Stimulated activated CD4-positive, alpha-beta T cell treated with anti-CD3 and anti-CD28 coated beads, Interleukin-15, amount 100 ng/mL, for 24 hours (primary cell): ENCODE data around the gene EIF3K.
A peak's percentile ranks its signal among the peaks of the same experiment; 100 is the strongest.
"Not testable (repeated sequence)": the region's sequence is repeated elsewhere in the genome, so short reads cannot be mapped to it uniquely, and the experiment has no call there.

Experiments
- DNase-seq: peaks from one replicate; pipeline ENCODE4 v3.0.0-alpha.2; 2020

Gene EIF3K

GRCh38 chr19:38618590-38619360, at the start of gene EIF3K:
EIF3K (plus strand) TSS chr19:38619188; CDS start chr19:38619269, 81 bp downstream.
- peak; percentile 99 for DNase-seq

- DNase-seq, result no peak
Observed at GRCh38 chr19:38569368-38569983, 49.5 kb upstream of the EIF3K start.

- no peak for DNase-seq
Observed at GRCh38 chr19:38571682-38572081, 47.3 kb upstream of the EIF3K start.

GRCh38 chr19:38577826-38578225, 41.2 kb upstream of the EIF3K start:
- DNase-seq, result no peak

GRCh38 chr19:38579304-38579703, 39.7 kb upstream of the EIF3K start:
- DNase-seq, result not testable (repeated sequence)

- no peak for DNase-seq
Observed at GRCh38 chr19:38580080-38580479, 38.9 kb upstream of the EIF3K start.

GRCh38 chr19:38583219-38583984, 35.6 kb upstream of the EIF3K start:
- DNase-seq, result no peak

- DNase-seq, result no peak
Observed at GRCh38 chr19:38583985-38584305, 35.0 kb upstream of the EIF3K start.

GRCh38 chr19:38587562-38587961, 31.4 kb upstream of the EIF3K start:
- DNase-seq, result no peak

- no peak for DNase-seq
Observed at GRCh38 chr19:38588041-38588440, 30.9 kb upstream of the EIF3K start.

- DNase-seq, result no peak
Observed at GRCh38 chr19:38592940-38593339, 26.0 kb upstream of the EIF3K start.

GRCh38 chr19:38596057-38596981, 22.7 kb upstream of the EIF3K start:
- peak; percentile 56 for DNase-seq

- DNase-seq, result no peak
Observed at GRCh38 chr19:38597075-38597474, 21.9 kb upstream of the EIF3K start.

GRCh38 chr19:38599722-38600121, 19.3 kb upstream of the EIF3K start:
- DNase-seq, result no peak

- DNase-seq, result not testable (repeated sequence)
Observed at GRCh38 chr19:38602856-38603255, 16.1 kb upstream of the EIF3K start.

GRCh38 chr19:38606131-38606530, 12.9 kb upstream of the EIF3K start:
- DNase-seq, result no peak

- no peak for DNase-seq
Observed at GRCh38 chr19:38614289-38614688, 4.7 kb upstream of the EIF3K start.

- no peak for DNase-seq
Observed at GRCh38 chr19:38615007-38615581, 3.9 kb upstream of the EIF3K start.

- no peak for DNase-seq
Observed at GRCh38 chr19:38616265-38616664, 2.7 kb upstream of the EIF3K start.

GRCh38 chr19:38617283-38617763, 1.7 kb upstream of the EIF3K start:
- peak; percentile 49 for DNase-seq

- peak; percentile 85 for DNase-seq
Observed at GRCh38 chr19:38617764-38618589, 1.0 kb upstream of the EIF3K start, which contains the start of gene MAP4K1. MAP4K1 (minus strand) TSS chr19:38617953; CDS start chr19:38617895, 58 bp downstream.
